H1 (cell line): ENCODE data around the gene FXYD5. TPM values are rescaled to one million over a fixed set of nuclear protein-coding genes. Genes with fewer than 3 reads are reported as not detected.

Experiments
- CHD7 ChIP-seq: fragments of 300-600 bp; sonication (generic); IDR thresholded peaks from 2 replicates; pipeline ENCODE4 v1.7.1; 2012; ENCODE audit warnings: low read length, moderate library complexity, mild to moderate bottlenecking, inconsistent platforms; ENCODE audit not compliant: insufficient replicate concordance
- EGR1 ChIP-seq: IDR thresholded peaks from 2 replicates; pipeline ENCODE4 v1.6.1; 2011; ENCODE audit warnings: low read depth, low read length, borderline replicate concordance
- JUND ChIP-seq: IDR thresholded peaks from 2 replicates; pipeline ENCODE4 v1.6.1; 2011; ENCODE audit warnings: mild to moderate bottlenecking, improper control_type of control experiment, low read length
- polyA plus RNA-seq, 7 experiments: library from polyadenylated mRNA; depleted of rRNA in 3 of 7; stranded (reverse) in 5 of 7; unstranded in 2 of 7; fragments of >200 nt in 5 of 7; fragments of 200-250 nt in 2 of 7; gene quantifications; 1 replicate in 5 of 7; 2 replicates in 1 of 7; 4 replicates in 1 of 7; pipeline versions ENCODE4 v1.2.1 to v1.2.3, GENCODE V29; 2011 to 2013; ENCODE audit warnings: missing spikeins in 2 of 7, mixed read lengths in 2 of 7
- total RNA-seq: library from RNA; stranded (reverse); fragmentation: NEBNext Ultra II Directional; extraction: Animal tissue kit (Norgen Biotek cat#: 25700); gene quantifications from 2 replicates; pipeline ENCODE4 v1.2.1, GENCODE V29; 2021

The FXYD5 gene
- total and polyA plus RNA-seq, 2 of the 8 experiments (the other 6 are each of a cell fraction or from before 2014, with no cell fraction given): 99.0 to 191 TPM

GRCh38 chr19:35117799-35118198, 36.7 kb upstream of the FXYD5 start (continued):
- TF ChIP-seq CHD7 (no peak), EGR1 (no peak), JUND (no peak)
